ENCODE results near the gene MGA.

GRCh38 chr15:41804916-41805666 is 144.9 kb downstream of the MGA start:
- no peak for TF ChIP-seq EP300 (IDR thresholded peaks at IDR 0.05)
- TF ChIP-seq, protein P1, sequence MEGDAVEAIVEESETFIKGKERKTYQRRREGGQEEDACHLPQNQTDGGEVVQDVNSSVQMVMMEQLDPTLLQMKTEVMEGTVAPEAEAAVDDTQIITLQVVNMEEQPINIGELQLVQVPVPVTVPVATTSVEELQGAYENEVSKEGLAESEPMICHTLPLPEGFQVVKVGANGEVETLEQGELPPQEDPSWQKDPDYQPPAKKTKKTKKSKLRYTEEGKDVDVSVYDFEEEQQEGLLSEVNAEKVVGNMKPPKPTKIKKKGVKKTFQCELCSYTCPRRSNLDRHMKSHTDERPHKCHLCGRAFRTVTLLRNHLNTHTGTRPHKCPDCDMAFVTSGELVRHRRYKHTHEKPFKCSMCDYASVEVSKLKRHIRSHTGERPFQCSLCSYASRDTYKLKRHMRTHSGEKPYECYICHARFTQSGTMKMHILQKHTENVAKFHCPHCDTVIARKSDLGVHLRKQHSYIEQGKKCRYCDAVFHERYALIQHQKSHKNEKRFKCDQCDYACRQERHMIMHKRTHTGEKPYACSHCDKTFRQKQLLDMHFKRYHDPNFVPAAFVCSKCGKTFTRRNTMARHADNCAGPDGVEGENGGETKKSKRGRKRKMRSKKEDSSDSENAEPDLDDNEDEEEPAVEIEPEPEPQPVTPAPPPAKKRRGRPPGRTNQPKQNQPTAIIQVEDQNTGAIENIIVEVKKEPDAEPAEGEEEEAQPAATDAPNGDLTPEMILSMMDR (IDR thresholded peaks at IDR 0.05): no peak

All from suprapubic skin (tissue), 3 donors.